ENCODE data around the gene SLC22A12. TPM values are rescaled to one million over a fixed set of nuclear protein-coding genes. Genes with fewer than 3 reads are reported as not detected.

Gene SLC22A12
- total RNA-seq, 1 donor from 2014 or later = not detected

DNA sequence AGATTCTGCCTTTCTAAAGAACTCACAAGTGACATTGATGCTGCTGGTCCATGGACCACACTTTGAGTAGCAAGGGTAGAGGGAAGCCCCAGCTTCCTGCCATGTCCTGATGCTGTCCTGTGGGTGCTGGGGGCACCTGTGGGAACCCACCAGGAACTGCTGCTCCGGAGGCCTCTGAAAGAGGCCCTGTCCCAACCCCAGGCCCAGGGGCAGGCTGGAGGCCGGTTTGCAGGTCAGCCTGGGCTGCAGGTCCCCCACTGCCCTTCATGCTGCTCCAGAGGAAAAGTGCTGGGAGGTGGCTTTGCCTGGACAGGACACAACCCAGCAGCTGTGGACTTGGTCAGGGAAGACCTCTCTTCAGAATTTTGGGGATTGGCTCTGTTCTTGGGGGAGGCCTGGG is 44.8 kb upstream of the SLC22A12 start:
- Mint-ChIP-seq H3K36me3 (no peaks in the 10 kb centered on the region), H3K27me3 (peaks cover 11% of the 10 kb centered on the region), H3K27ac (no peak overlapping the region), H3K4me3 (no peak overlapping the region), H3K9me3 (no peaks in the 10 kb centered on the region), H3K4me1 (ENCODE audit: unreplicated experiment) (no peaks in the 10 kb centered on the region)
- TF ChIP-seq CTCF (conservative IDR thresholded peaks at IDR 0.05) = no peak
- DNase-seq (ENCODE audit: extremely low spot score, unreplicated experiment) = no peak

DNA sequence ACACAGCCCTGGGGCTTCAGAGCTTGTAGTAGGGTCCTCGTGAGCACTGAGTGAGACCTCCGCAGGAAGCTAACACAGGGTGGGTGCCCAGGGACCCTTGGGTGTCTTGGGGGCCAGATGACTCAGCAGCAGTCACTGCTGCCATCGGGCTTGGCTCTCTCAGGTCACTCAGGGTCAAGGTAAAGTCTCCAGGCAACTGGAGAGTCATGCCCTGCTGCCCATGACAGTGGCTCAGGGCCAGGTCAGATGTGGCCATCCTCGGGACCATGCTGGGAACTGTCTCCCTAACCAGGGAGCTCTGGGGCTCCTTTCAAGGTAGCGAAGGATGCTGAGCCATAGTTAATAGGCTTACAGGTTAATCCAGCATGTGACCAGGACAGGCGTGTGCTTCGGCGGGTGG is 44.4 kb upstream of the SLC22A12 start:
- no peak for DNase-seq (ENCODE audit: extremely low spot score, unreplicated experiment)
- TF ChIP-seq CTCF (conservative IDR thresholded peaks at IDR 0.05) = no peak
- Mint-ChIP-seq H3K4me3 (no peak overlapping the region), H3K27ac (no peak overlapping the region), H3K27me3 (peaks cover 11% of the 10 kb centered on the region), H3K9me3 (no peaks in the 10 kb centered on the region), H3K4me1 (ENCODE audit: unreplicated experiment) (no peaks in the 10 kb centered on the region), H3K36me3 (no peaks in the 10 kb centered on the region)

GRCh38 chr11:64549969-64550368 is 41.1 kb upstream of the SLC22A12 start:
- no peak for TF ChIP-seq CTCF (conservative IDR thresholded peaks at IDR 0.05)
- H3K36me3 Mint-ChIP-seq = no peaks in the 10 kb centered on the region
- no peak overlapping the region for H3K27ac Mint-ChIP-seq
- H3K27me3 Mint-ChIP-seq = peaks cover 8% of the 10 kb centered on the region
- no peak overlapping the region for H3K4me3 Mint-ChIP-seq
- H3K9me3 Mint-ChIP-seq = no peaks in the 10 kb centered on the region
- peaks cover 7% of the 10 kb centered on the region for H3K4me1 Mint-ChIP-seq (ENCODE audit: unreplicated experiment)
- DNase-seq (ENCODE audit: extremely low spot score, unreplicated experiment) = no peak

- H3K27ac Mint-ChIP-seq = peak overlapping the region; percentile 68
- peak; percentile 98 for TF ChIP-seq CTCF (conservative IDR thresholded peaks at IDR 0.05)
- no peak for DNase-seq (ENCODE audit: extremely low spot score, unreplicated experiment)
- peak overlapping the region; percentile 59 for H3K4me3 Mint-ChIP-seq
- H3K36me3 Mint-ChIP-seq = no peaks in the 10 kb centered on the region
- H3K27me3 Mint-ChIP-seq = peaks cover 3% of the 10 kb centered on the region
- H3K4me1 Mint-ChIP-seq (ENCODE audit: unreplicated experiment) = peaks cover 15% of the 10 kb centered on the region
- H3K9me3 Mint-ChIP-seq = no peaks in the 10 kb centered on the region
Observed at GRCh38 chr11:64553554-64554201, 37.3 kb upstream of the SLC22A12 start.

DNA sequence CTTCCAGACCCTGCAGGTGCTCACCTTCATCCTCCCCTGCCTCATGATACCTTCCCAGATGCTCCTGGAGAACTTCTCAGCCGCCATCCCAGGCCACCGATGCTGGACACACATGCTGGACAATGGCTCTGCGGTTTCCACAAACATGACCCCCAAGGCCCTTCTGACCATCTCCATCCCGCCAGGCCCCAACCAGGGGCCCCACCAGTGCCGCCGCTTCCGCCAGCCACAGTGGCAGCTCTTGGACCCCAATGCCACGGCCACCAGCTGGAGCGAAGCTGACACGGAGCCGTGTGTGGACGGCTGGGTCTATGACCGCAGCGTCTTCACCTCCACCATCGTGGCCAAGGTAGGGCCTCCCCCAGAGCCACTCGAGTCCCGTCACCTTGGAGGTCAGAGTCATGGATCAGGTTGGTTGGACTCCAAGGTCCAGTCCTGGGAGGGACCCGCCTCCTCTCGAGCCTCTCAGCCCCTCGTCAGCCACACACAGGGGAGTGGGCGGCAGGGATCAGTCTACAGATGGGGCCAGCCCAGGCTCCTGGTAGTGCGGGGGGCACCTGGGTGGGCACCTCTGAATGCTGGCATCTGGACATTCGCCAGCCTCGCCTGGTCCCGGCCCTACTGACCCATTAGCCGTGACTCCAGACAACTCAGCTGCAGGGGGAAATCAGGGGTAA is 34.8 kb upstream of the SLC22A12 start:
- Mint-ChIP-seq H3K36me3 (no peaks in the 10 kb centered on the region), H3K9me3 (no peaks in the 10 kb centered on the region), H3K27me3 (peaks cover 2% of the 10 kb centered on the region), H3K4me3 (no peak overlapping the region), H3K4me1 (ENCODE audit: unreplicated experiment) (peaks cover 21% of the 10 kb centered on the region), H3K27ac (peak overlapping the region; percentile 84)
- DNase-seq (ENCODE audit: extremely low spot score, unreplicated experiment) = no peak
- TF ChIP-seq CTCF (conservative IDR thresholded peaks at IDR 0.05) = no peak

All from type B pancreatic cell (in vitro differentiated cells).